Dedifferentiated amniotic fluid mesenchymal stem cell (primary cell): ENCODE results near the gene SLC6A17.

ENCODE experiments used
- DNase-seq: peaks from one replicate; pipeline ENCODE4 v3.0.0-alpha.2; 2016; ENCODE audit errors: extremely low spot score

Gene SLC6A17

GRCh38 chr1:110150330-110151174, at the start of gene SLC6A17:
TSS of gene SLC6A17 (plus strand) at chr1:110150494. CDS start at chr1:110166930, 16,436 bp downstream.
- peak; percentile 31 for DNase-seq

GRCh38 chr1:110102081-110102480, 48.2 kb upstream of the SLC6A17 start:
- DNase-seq: no peak

GRCh38 chr1:110106013-110106941, 44.0 kb upstream of the SLC6A17 start:
- DNase-seq: peak; percentile 60

- DNase-seq: no peak
Observed at GRCh38 chr1:110107867-110108469, 42.3 kb upstream of the SLC6A17 start.

GRCh38 chr1:110111081-110111480, 39.2 kb upstream of the SLC6A17 start:
- DNase-seq: no peak

- no peak for DNase-seq
Observed at GRCh38 chr1:110112143-110112542, 38.2 kb upstream of the SLC6A17 start, which contains the start of gene UBL4B. TSS of gene UBL4B (plus strand) at chr1:110112443. CDS start at chr1:110112535, 92 bp downstream.

GRCh38 chr1:110112656-110113055, 37.6 kb upstream of the SLC6A17 start:
- DNase-seq: no peak

- DNase-seq: no peak
Observed at GRCh38 chr1:110113551-110113950, 36.7 kb upstream of the SLC6A17 start.

GRCh38 chr1:110114173-110114572, 36.1 kb upstream of the SLC6A17 start:
- no peak for DNase-seq

GRCh38 chr1:110114784-110115183, 35.5 kb upstream of the SLC6A17 start:
- no peak for DNase-seq

GRCh38 chr1:110118636-110119396, 31.5 kb upstream of the SLC6A17 start:
- DNase-seq: peak; percentile 28

GRCh38 chr1:110119843-110120242, 30.5 kb upstream of the SLC6A17 start:
- no peak for DNase-seq

- no peak for DNase-seq
Observed at GRCh38 chr1:110120960-110121561, 29.2 kb upstream of the SLC6A17 start.

- DNase-seq: no peak
Observed at GRCh38 chr1:110123224-110123623, 27.1 kb upstream of the SLC6A17 start.

- no peak for DNase-seq
Observed at GRCh38 chr1:110125810-110126209, 24.5 kb upstream of the SLC6A17 start.

GRCh38 chr1:110130113-110130591, 20.1 kb upstream of the SLC6A17 start:
- DNase-seq: no peak

- no peak for DNase-seq
Observed at GRCh38 chr1:110130989-110131388, 19.3 kb upstream of the SLC6A17 start.

- no peak for DNase-seq
Observed at GRCh38 chr1:110132682-110133081, 17.6 kb upstream of the SLC6A17 start.

- no peak for DNase-seq
Observed at GRCh38 chr1:110133436-110133835, 16.9 kb upstream of the SLC6A17 start.

- no peak for DNase-seq
Observed at GRCh38 chr1:110134050-110134595, 16.2 kb upstream of the SLC6A17 start.
